Erythroblast (primary cell): ENCODE measurements around the gene SUN2.

Experiments
- GATA1 ChIP-seq: IDR thresholded peaks from 2 replicates; pipeline ENCODE4 v1.6.1; 2011; ENCODE audit warnings: low read depth, mild to moderate bottlenecking, control low read depth, low read length, moderate library complexity
- POLR2A ChIP-seq: IDR thresholded peaks from 2 replicates; pipeline ENCODE4 v1.6.1; 2011; ENCODE audit warnings: mild to moderate bottlenecking, low read length

DNA sequence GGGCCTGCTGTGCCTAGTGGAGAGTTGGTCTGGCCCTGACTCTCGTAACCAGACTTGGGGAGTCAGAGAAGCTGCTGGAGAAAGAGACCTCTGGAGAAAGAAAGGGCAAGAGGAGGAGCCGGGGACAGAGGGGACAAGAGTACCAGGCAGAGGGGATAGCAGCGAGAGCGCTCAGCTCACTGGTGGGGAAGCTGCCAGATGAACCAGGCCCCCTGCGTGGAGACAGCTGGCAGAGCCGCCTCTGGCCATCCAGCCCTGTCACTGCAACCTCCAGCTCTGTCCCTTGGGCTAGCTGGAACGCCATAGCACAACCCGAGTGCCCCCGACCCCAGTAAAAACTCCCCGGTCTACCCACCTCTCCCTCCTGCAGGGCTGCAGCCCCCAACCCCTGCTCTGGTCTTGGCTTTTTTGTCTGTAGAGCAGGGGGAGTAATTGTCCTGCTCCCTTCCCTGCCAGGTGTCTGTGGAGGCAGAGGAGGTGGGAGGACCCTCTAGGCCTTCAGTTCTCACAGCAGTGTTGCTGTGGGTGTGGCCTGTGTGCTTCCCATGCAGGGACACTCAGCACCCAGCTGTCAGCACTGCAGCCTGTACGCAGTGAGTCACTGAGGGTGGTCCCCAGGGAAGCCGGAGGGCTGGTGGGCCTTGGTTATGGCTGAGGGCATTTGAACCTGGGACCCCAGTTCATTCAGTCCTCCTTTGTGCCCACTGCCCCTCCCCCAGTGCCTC lies 4.8 kb upstream of the SUN2 start:
- no peak for TF ChIP-seq POLR2A
- TF ChIP-seq GATA1: no peak
